HG02678 (cell line): ENCODE measurements around the gene SIDT2.
"Not testable (repeated sequence)": the region's sequence is repeated elsewhere in the genome, so short reads cannot be mapped to it uniquely, and the experiment has no call there.

Experiments used
- ATAC-seq: cut with Tn5 transposase; IDR thresholded peaks from one replicate; pipeline ENCODE4 v1.9.1; 2021; ENCODE audit warnings: mild to moderate bottlenecking, moderate library complexity; ENCODE audit not compliant: unreplicated experiment

SIDT2 gene

DNA sequence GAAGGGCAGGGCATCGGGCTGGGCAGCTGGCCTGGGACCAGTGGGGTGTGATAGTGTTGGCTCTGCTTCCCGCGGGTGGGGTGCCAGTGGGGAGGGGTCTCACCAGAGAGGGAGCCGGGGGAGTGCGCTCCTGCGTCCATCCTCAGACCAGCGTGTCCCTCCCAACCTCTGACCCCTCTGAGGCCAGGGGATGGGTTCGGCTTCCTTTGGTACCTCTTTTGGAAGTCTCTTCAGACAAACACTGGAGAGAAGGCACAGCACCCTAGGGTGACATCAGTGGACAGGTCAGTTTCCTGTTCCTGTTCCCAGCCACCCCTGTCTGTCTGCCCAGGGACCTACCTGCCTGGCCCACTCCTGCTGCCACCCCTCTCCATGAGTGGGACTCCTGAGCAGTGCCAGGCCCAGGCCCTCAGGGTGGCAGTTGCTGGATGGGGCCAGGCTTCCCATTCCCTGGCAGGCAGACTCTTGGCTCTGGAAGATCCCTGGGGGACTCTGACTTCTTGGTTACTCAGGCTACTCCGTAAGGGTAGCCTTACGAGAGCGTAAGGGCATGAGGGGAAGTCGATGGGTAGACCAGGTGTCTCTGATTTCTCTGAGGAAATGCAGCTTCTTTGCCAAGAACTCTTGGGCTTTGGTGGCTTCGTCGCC, 23.2 kb downstream of the SIDT2 start:
- no peak for ATAC-seq

DNA sequence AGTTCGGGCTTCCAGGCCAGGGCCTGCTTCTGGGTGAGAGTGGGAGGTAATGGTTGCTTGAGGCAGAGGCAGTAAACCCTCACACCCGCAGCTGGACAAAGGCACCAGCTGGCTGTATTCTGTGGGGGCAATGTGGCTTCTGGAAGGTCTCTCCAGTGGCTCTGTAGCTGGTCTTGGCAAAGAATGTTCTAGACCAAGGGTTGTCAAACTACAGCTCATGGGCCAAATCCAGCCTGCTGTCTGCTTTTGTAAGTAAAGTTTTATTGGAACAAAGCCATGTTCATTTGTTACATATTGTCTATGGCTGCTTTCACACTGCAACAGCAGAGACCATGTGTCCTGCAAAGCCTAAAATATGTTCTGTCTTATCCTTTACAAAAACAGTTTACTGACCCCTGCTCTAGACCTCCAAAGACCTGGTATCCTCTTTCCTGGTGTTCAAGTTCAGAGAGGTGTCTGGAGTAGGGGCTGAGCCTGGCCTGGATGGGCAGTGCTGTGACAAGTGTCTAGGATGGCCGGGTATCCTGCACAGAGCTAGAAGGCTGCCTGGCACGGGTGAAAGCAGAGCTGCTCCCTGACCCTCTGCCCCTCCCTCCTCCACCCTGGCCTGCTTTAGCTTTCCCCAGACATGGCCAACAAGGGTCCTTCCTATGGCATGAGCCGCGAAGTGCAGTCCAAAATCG, 24.0 kb downstream of the SIDT2 start:
- ATAC-seq: no peak

DNA sequence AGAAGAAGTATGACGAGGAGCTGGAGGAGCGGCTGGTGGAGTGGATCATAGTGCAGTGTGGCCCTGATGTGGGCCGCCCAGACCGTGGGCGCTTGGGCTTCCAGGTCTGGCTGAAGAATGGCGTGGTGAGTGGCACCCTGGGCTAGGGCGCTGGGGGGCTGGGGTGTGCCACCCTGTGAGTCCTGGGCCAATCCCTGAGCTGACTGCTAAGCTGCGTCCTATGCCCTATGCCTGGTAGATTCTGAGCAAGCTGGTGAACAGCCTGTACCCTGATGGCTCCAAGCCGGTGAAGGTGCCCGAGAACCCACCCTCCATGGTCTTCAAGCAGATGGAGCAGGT, 24.5 kb downstream of the SIDT2 start:
- no peak for ATAC-seq

DNA sequence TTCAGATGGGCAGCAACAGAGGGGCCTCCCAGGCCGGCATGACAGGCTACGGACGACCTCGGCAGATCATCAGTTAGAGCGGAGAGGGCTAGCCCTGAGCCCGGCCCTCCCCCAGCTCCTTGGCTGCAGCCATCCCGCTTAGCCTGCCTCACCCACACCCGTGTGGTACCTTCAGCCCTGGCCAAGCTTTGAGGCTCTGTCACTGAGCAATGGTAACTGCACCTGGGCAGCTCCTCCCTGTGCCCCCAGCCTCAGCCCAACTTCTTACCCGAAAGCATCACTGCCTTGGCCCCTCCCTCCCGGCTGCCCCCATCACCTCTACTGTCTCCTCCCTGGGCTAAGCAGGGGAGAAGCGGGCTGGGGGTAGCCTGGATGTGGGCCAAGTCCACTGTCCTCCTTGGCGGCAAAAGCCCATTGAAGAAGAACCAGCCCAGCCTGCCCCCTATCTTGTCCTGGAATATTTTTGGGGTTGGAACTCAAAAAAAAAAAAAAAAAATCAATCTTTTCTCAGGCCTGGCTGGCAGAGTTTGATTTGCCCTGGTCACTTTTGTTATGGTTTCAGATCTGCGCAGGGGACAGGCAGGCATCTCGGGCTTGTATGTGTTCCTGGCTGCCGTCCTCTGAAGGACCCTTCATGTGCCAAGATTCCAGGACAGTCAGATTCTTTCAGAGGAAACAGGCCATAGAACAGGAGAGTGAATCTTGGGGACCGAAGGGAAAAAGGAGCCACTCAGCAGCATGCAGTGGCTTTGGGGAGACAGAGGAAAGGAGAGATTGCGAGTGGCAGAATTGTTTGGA, 25.9 kb downstream of the SIDT2 start:
- ATAC-seq: no peak

DNA sequence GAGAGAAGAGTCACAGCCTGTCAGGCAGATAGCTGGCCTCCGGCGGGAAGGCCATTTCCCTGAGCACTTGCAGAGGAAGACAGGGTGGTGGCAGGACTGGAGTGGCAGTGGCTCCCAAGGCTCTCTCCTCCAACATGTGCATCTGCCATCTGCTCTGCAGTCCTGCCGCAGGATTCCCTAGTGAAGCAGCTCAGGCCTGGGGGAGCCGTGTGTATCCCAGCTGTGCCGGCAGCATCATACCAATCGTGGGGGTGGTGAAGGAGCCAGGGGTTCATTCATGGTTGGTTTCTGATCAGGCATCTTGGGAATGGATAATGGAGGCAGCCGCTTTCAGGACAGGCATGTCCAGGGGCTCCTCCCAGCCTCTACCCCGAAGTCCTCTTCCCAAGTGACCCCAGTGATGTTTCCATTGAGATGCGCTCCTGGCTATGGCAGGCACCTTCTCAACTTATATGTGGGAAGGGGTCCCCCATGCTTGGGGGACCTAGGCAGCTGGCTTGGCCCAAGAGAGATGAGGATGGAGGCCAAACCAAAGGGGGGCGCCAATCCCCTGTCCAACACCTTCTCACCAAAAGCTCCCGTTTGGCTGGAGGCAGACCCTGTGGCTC, 26.8 kb downstream of the SIDT2 start:
- ATAC-seq: no peak

DNA sequence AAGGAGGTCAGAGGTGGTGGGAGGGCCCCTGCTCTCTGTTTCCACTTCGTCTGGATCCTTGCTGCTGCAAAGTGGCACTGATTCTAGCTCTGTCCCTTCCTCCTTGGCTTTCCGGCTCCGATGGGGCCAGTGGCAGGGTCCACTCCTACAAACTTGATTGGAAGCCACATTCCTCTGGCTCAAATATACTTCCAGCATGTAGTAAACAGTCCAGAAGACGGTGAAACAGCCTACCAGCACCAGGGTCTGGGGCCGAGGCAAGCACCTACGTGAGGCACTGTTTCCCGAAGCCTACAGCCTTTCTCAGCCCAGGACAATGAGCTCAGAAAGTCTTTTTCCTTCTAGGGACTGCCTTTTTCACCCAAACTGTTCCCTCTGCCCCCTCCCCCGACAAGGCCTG, 27.6 kb downstream of the SIDT2 start:
- ATAC-seq: not testable (repeated sequence)

DNA sequence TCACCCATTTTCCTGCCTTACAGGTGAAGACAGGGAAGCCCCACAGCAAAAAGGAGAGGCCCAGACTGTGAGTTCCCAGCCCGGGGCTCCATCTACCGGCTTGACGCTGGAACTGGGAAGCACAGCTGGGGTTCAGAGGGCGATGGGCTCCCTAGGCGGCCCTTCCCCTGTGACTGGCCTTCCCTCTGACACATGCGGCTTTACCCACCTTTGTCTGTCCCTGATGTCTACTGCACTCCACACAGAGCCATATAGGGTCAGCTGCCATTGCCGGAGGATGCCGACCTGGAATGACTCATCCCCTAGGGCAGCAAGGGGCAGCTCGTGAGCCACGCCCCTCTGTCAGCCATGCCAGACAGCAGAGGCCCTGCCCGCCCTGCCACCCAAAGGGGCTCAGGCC, 28.3 kb downstream of the SIDT2 start:
- not testable (repeated sequence) for ATAC-seq

DNA sequence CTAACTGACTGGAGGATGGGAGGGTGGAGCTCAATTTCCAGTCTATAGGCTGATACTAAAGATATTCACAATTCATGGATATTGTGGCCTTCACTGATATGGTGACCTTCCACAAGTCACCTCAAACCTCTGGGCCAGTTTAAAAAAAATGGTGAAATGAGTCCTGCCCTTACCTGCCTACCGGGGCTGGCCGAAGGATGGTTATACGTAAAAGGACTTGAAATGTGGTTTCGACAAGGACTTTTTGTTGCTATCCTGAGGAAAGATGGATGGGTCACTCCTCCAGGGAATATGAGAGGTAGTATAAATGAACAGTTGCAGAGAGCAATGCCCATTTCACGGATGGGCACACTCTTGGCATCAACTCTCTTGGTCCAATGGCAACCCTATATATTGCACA, 28.9 kb downstream of the SIDT2 start:
- ATAC-seq: not testable (repeated sequence)

DNA sequence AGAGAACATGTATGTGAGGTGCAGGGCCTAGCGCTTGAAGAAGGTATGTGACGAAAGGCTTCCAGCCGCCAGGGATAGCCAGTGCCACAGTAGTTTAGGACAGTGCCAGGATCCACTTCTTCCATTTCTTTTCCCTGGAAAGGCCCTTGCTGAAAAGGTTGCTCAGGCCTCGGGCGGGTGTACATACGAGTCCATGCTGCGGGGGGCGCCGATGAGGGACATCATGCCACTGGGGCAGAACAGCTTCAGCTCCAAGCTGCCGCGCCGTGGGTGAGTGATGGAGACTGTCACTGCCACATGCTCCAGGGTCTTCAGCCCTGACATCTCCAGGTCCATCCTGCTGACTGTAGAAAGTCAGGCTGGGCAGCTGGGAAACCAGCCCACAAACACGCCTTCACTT, 30.2 kb downstream of the SIDT2 start:
- not testable (repeated sequence) for ATAC-seq

DNA sequence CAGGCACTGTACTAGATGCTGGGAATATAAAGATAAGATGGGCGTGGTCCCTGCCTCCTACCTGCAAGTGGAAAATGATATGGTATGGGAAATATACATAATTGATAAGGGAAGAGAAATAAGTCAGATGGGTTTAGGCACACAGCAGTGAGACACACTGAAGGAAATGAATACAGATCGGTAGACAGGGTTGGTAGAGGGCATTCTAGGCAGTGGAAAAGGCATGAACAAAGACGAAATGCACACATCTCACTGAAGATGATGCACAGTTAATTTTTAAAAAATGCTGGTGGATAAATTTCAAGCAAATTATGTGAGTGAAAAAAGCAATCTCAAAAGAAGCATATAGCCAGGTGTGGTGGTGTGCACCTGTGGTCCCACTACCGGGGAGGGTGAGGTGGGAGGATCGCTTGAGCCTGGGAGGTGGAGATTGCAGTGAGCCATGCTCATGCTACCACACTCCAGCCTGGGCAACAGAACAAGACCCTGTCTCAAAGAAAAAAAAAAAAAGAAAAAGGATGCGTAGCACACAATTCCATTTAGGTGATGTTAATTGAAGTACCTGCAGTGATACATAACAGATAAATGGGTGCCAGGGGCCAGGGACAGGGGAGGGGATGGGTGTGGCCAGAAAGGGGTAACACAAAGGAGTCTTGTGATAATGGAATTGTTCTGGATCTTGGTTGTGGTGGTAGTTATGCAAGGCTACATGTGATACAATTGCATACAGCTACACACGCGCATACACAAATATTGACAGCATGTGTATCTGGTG, 31.0 kb downstream of the SIDT2 start:
- ATAC-seq: not testable (repeated sequence)

DNA sequence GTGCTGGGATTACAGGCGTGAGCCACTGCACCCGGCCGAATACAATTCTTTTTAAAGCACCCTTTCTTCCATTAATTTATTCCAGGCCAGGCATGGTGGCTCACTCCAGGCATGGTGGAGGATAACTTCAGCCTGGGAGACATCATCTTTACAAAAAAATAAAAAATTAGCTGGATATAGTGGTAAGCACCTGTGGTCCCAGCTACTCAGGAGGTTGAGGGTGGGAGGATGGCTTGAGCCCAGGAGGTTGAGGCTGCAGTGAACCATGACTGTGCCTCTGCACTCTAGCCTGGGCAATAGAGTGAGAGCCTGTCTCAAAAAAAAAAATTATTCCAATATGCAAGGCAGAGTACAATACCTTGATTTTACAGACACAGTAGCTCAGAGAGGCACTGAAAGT, 32.1 kb downstream of the SIDT2 start:
- ATAC-seq: no peak

DNA sequence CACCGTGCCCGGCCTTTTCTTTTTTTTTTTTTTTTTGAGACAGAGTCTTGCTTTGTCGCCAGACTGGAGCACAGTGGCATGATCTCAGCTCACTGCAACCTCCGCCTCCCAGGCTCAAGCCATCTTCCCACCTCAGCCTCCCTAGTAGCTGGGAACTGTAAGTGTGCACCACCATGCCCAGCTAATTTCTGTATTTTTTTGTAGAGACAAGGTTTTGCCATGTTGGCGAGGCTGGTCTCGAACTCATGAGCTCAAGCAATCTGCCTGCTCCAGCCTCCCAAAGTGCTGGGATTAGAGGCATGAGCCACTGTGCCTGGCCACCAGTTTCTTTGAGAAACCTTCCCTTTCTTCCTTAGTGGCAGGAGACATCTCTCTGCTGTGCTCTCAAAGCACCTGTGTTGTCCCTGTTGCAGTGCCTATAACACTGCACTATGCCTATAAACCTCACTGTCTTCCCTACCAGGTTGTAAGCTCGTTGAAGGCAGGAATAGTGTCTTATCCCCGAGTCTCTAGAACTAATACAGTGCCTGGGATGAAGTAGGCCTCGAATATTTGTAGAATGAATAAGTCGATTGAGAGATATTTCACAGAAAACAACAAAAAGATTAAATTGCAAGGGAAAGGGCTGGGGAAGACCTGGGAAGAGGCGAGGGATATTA, 34.3 kb downstream of the SIDT2 start:
- ATAC-seq: no peak

DNA sequence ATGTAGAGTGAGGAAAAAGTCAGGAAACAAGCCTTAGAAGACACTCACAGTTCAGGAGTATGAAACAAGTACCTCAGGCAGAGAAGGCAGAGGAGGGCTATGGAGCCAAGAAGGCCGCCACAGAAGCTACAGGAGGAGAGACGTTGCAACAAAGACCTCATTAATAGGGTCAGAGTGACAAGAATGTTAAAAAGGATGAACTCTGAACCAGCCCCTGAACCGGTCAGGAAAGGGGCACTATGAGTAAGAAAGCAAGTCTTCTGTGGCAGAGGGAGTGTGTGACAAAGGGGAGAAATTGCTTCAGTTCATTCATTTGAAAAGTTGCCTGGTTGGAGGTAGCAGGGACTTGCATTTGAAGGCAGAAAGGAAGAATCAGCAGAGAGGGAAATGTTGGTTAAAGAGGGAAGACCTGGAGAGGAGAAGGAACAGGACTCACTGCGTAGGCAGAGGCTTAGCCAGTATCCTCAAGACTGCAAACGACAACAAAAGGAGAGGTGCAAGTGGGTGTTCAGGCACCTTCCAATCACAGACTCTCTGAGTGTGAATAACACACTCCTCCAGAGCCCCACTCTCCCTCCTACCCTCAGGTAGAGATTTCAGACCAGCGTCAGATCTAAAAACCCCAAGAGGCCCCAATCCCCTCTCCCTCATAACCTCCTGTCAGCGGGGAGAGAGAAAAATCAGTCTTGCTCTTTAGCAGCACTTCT, 36.0 kb downstream of the SIDT2 start:
- ATAC-seq: no peak

DNA sequence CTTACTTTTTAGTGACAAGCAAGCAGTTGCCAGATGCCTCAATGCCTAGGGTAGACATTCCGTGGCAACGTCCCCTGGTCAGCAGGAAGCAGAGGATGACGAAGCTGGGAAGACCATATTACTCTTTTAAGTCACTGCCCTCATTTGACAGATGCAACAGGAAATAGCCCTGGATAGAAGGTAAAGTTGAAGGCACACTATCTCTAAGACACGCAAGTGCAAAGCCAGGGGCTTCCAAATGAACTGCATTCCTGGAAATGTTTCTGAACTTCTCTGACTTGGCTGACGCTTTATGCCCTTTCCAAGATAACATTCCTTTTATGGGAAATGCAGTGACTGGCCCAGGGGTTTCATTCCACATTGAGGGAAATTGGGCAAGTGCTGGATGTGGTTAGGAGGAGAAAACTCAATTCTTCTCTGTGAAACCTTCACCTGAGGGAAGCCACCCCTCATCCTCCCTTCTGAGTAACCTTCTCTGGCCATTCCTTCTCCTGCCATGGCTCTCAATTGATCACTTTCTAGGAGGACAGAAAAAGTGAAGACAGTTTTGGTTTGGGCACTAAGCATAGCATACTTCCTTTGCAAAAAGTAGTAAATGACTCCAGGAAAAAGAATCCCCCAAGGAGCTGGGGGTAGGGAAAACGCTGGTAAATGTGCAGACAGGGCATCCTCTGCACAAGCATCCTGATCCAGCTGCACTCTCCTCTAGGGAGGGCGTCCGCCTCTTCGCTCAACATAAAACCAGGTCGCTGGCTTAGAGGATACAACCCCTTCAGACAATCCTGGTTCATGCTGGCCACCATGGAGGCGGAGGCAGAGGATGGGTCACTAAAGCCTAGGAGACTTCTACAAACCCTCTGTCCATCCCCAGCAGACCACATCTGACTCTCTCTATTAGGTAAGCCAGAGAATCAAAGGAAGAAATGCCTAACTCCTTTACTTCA, 38.9 kb downstream of the SIDT2 start:
- no peak for ATAC-seq

DNA sequence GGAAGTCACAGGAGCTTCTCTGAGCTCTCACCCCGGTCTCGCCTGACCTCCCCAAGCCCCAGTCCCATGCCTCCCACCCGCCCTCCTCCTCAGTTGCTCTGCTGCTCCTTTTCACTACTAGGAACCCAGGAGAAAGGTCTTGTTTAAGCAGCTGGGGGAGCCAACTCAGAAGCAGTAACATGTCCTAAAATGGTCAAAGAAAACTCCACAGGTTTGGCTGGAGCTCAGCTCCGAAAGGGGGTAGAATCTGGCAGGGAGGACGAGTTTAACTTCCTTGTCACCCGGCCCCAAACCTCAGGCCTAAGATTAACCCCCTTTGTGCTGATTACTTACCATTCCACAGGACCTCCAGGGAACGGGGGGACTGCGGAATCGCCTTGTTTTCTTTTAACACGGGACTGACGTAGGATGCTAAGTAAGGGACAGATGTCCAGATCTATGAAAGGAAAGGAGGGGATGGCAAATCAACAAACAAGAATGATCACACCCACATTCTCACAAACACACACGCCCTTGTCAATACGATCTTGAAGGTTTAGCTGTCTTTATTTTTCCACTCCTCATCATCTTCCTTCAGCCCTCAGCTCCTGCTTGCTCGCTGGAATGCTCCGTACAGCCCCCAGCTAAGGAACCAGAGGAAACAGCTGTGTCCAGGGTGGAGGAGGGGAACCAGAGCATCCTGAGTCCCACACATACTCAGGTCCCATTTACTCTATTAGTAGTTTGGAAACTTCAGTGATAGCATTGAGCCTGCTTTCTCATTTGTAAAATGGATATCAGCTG, 39.8 kb downstream of the SIDT2 start:
- no peak for ATAC-seq

DNA sequence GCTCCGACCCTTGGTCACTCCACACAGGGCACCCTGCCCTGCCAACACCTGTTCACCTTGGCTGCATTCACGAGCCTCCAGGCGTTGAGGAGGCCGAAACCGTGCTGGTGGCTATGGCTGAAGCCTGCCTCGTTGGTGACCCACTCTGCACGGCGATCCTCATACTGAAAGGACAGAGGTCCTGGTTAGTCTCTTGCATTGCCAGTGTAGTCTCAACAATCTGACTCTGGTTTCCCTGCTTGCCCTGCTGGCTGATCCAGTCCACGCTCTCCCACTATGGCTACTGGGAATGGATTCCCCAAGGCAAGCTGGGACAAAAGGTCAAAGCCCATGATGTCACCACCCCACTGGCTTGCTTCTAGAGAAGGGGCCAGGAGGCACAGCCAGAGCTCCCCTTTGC, 40.5 kb downstream of the SIDT2 start:
- ATAC-seq: no peak

DNA sequence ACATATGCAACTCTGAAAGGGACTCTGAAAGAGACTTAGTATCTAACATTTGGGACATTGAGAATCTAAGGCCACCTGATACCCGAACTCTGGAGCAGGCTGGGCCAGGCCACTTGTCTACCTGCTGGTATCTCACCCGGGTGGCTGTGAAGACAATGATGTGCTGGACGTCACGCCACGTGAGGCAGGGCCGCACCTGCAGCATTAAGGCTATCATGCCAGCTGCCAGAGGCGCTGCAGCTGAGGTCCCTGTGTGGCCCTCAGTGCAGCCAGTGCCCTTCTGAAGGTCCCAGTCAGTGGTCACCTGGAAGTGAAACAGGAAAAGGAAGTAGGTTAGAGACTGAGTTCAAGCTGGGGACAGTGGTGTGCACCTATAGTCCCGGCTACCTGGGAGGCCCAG, 40.9 kb downstream of the SIDT2 start:
- no peak for ATAC-seq

DNA sequence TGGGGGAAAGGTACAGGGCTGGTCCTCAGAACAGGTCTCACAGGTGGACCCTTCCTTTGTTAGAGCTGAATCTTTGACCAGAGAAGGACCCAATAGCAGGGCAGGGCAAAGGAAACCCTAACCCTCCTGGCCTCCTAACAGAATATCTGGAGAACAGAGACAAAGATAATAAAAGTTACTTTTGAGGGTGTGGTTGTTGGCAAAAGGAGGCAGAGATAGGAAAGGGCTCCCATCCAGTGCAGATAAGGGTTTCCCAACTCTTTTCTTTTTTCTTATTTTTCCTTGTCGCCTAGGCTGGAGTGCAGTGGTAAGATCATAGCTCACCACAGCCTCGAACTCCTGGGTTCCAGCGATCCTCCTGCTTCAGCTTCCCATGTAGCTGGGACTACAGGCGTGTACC, 41.5 kb downstream of the SIDT2 start:
- no peak for ATAC-seq
